Neural crest cell (in vitro differentiated cells): Measurements from ENCODE around the gene FFAR2. TPM values are rescaled to one million over a fixed set of nuclear protein-coding genes. Genes with fewer than 3 reads are reported as not detected.

ENCODE experiments used
- DNase-seq: peaks from one replicate; pipeline ENCODE4 v3.0.0; 2021; ENCODE audit warnings: low read depth, mixed read lengths, low spot score
- H3K27ac Mint-ChIP-seq: one replicate; pipeline ENCODE4 v1.8.0; 2021; ENCODE audit warnings: mild to moderate bottlenecking, mixed read lengths; ENCODE audit not compliant: unreplicated experiment
- H3K27me3 Mint-ChIP-seq: 2 replicates; pipeline ENCODE4 v1.8.0; 2021; ENCODE audit warnings: low read depth, mild to moderate bottlenecking, mixed read lengths
- H3K36me3 Mint-ChIP-seq: 2 replicates; pipeline ENCODE4 v1.8.0; 2021; ENCODE audit warnings: low read depth, mild to moderate bottlenecking, mixed read lengths
- H3K4me1 Mint-ChIP-seq: 2 replicates; pipeline ENCODE4 v1.8.0; 2021; ENCODE audit warnings: mixed read lengths
- H3K4me3 Mint-ChIP-seq: one replicate; pipeline ENCODE4 v1.8.0; 2021; ENCODE audit warnings: mild to moderate bottlenecking, mixed read lengths
- H3K9me3 Mint-ChIP-seq: 2 replicates; pipeline ENCODE4 v1.8.0; 2021; ENCODE audit warnings: mixed read lengths
- total RNA-seq: library from RNA; stranded (reverse); gene quantifications from 2 replicates; pipeline ENCODE4 v1.2.1, GENCODE V29; 2021
- TF ChIP-seq, protein P1 (sequence below): fragments of 200-600 bp; sonication (generic); conservative IDR thresholded peaks from 2 replicates; pipeline ENCODE4 v1.5.0; 2021; ENCODE audit warnings: antibody characterized with exemption, mild to moderate bottlenecking

The FFAR2 gene
- total RNA-seq, 1 donor from 2014 or later, result not detected

DNA sequence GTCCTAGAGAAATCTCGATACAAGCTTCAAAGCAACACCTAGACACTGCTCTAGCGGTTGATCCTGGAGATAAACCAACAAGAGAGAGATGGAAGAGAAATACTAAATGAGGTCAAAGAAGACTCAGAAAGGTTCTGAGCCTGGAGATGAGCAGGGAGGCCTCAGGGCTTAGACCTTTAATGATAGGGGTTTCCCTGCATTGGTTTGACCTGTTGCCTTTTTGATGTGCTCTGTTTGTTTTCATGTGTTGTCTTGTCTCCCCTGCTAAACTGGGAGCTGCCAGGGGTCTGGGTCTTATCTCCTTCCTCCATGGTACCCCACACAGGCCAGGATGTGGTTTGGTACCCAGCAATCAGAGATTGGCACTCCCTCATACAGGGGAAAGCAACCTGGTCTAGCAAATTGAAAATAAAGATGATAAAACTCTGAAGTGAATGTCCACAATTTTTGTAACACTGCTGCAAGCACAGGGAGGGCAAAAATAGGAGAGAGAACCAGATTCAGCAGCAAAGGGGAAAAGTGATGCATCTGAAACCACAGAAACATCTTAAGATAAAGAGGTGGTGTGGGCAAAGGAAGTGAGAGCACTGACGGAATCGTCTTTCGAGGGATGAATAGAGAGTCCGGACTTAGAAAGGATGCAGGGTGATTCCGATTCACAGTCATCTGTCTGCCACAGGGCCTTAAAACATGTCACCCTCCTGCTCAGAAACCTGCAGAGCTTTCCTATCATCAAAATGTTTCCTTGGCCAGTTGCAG lies 3.5 kb downstream of the FFAR2 start:
- TF ChIP-seq, protein P1, sequence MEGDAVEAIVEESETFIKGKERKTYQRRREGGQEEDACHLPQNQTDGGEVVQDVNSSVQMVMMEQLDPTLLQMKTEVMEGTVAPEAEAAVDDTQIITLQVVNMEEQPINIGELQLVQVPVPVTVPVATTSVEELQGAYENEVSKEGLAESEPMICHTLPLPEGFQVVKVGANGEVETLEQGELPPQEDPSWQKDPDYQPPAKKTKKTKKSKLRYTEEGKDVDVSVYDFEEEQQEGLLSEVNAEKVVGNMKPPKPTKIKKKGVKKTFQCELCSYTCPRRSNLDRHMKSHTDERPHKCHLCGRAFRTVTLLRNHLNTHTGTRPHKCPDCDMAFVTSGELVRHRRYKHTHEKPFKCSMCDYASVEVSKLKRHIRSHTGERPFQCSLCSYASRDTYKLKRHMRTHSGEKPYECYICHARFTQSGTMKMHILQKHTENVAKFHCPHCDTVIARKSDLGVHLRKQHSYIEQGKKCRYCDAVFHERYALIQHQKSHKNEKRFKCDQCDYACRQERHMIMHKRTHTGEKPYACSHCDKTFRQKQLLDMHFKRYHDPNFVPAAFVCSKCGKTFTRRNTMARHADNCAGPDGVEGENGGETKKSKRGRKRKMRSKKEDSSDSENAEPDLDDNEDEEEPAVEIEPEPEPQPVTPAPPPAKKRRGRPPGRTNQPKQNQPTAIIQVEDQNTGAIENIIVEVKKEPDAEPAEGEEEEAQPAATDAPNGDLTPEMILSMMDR, result no peak
- DNase-seq, result no peak
- Mint-ChIP-seq H3K9me3 (no peaks in the 10 kb centered on the region), H3K4me1 (peaks cover 5% of the 10 kb centered on the region), H3K27ac (no peak overlapping the region), H3K4me3 (no peak overlapping the region), H3K27me3 (peaks cover 48% of the 10 kb centered on the region), H3K36me3 (no peaks in the 10 kb centered on the region)

DNA sequence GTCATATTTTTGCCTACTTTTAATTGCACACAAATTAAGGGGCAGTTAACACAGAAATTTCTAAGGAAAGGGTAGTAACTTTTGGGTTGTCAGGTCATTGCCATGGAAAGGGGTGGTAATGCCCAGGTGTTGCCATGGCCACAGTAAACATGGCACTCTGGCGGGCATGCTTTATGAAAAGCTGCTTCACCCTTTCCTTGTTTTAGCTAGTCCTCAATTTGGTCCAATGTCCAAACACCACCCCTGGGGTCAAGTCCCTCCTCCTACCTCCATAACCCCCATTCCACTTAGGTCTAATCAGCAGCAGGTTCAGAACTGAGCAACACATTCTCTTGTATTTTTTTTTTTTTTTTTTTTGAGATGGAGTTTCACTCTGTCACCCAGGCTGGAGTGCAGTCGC lies 6.6 kb downstream of the FFAR2 start:
- H3K4me3 Mint-ChIP-seq, result no peak overlapping the region
- DNase-seq, result no peak
- no peaks in the 10 kb centered on the region for H3K9me3 Mint-ChIP-seq
- TF ChIP-seq, protein P1, result no peak
- no peaks in the 10 kb centered on the region for H3K36me3 Mint-ChIP-seq
- H3K27ac Mint-ChIP-seq, result no peak overlapping the region
- H3K27me3 Mint-ChIP-seq, result peaks cover 35% of the 10 kb centered on the region
- H3K4me1 Mint-ChIP-seq, result no peaks in the 10 kb centered on the region

DNA sequence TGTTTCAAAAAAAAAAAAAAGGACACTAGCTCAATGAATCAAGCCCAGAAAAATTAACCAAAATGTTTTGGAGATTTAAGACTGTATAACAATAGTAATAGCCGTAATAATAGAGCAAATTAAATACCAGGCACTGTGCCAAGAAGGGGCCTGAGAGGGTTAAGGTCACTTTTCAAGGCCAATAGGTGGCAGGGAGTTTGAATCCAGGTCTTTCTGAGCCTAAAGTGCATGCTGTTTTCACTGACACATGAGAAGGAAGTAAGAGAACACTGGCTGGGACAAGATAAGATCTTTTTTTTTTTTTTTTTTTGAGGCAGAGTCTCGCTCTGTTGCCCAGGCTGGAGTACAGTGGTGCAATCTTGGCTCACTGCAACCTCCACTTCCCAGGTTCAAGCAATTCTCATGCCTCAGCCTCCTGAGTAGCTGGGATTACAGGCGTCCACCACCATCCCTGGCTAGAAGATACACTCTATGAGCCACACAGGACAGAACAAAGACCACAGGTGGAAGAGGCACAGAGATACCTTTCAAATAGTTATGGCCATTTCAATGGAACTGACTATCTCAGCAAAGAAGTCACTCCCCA lies 7.7 kb downstream of the FFAR2 start:
- H3K36me3 Mint-ChIP-seq, result no peaks in the 10 kb centered on the region
- H3K27ac Mint-ChIP-seq, result no peak overlapping the region
- H3K27me3 Mint-ChIP-seq, result peaks cover 30% of the 10 kb centered on the region
- no peak for DNase-seq
- H3K4me3 Mint-ChIP-seq, result no peak overlapping the region
- TF ChIP-seq, protein P1, result no peak
- H3K9me3 Mint-ChIP-seq, result no peaks in the 10 kb centered on the region
- H3K4me1 Mint-ChIP-seq, result no peaks in the 10 kb centered on the region

DNA sequence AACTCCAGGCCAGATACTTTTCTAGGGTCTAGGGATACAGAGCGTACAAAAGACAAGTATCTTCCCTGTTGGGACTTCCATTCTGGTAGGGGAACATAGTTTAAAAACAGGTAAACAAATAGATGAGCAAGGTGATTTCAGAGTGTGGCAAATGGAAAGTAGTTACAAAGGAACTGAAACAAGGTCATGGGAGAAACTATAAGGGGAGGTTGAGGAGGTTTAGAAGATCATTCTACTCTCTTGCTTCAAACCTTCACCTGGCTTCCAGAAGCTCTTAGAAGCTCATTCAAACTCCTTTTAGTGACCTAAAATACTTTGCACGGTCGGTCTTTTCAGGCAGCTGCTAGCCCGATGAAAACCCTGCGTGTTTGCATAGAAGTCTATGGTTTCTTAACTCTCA lies 9.1 kb downstream of the FFAR2 start:
- Mint-ChIP-seq H3K27me3 (peaks cover 22% of the 10 kb centered on the region), H3K9me3 (no peaks in the 10 kb centered on the region), H3K4me1 (no peaks in the 10 kb centered on the region), H3K27ac (no peak overlapping the region), H3K4me3 (no peak overlapping the region), H3K36me3 (no peaks in the 10 kb centered on the region)
- no peak for DNase-seq
- TF ChIP-seq, protein P1, result no peak

DNA sequence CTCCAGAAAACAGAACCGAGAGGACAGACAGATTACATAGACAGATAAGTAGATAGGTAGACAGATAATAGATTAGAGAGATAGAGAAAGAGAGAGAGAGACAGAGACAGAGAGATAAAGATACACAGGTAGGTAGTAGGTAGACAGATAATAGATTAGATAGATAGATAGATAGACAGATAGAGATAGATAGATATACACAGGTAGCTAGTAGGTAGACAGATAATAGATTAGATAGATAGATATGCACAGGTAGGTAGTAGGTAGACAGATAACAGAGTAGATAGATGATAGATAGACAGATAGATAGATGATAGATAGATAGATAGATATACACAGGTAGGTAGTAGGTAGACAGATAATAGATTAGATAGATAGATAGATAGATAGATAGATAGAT lies 10.1 kb downstream of the FFAR2 start:
- H3K36me3 Mint-ChIP-seq, result no peaks in the 10 kb centered on the region
- DNase-seq, result no peak
- no peaks in the 10 kb centered on the region for H3K9me3 Mint-ChIP-seq
- H3K27me3 Mint-ChIP-seq, result peaks cover 22% of the 10 kb centered on the region
- no peaks in the 10 kb centered on the region for H3K4me1 Mint-ChIP-seq
- TF ChIP-seq, protein P1, result no peak
- H3K27ac Mint-ChIP-seq, result no peak overlapping the region
- no peak overlapping the region for H3K4me3 Mint-ChIP-seq
